HG03066 (cell line): ENCODE data around the gene SRP68.
"Not testable (repeated sequence)": the region's sequence is repeated elsewhere in the genome, so short reads cannot be mapped to it uniquely, and the experiment has no call there.

ENCODE experiments used
- ATAC-seq: cut with Tn5 transposase; IDR thresholded peaks from one replicate; pipeline ENCODE4 v1.9.1; 2021; ENCODE audit warnings: low read depth; ENCODE audit not compliant: unreplicated experiment

SRP68 gene

GRCh38 chr17:76049239-76049638 lies 23.1 kb downstream of the SRP68 start:
- no peak for ATAC-seq

GRCh38 chr17:76048711-76049110 lies 23.6 kb downstream of the SRP68 start:
- no peak for ATAC-seq

- ATAC-seq, result no peak
These were observed 24.2 kb downstream of the SRP68 start for GRCh38 chr17:76048025-76048605.

GRCh38 chr17:76046064-76046463 lies 26.3 kb downstream of the SRP68 start:
- no peak for ATAC-seq

- not testable (repeated sequence) for ATAC-seq
These were observed 27.8 kb downstream of the SRP68 start for GRCh38 chr17:76044475-76045007.

GRCh38 chr17:76042868-76043267 lies 29.4 kb downstream of the SRP68 start:
- ATAC-seq, result not testable (repeated sequence)

- no peak for ATAC-seq
These were observed 31.9 kb downstream of the SRP68 start for GRCh38 chr17:76040376-76040775.

GRCh38 chr17:76039121-76039520 lies 33.2 kb downstream of the SRP68 start:
- no peak for ATAC-seq

- no peak for ATAC-seq
These were observed 34.3 kb downstream of the SRP68 start for GRCh38 chr17:76038050-76038449.

GRCh38 chr17:76036497-76037261 lies 35.6 kb downstream of the SRP68 start:
- no peak for ATAC-seq

- no peak for ATAC-seq
These were observed 37.6 kb downstream of the SRP68 start for GRCh38 chr17:76034428-76035350.

- ATAC-seq, result no peak
These were observed 39.2 kb downstream of the SRP68 start for GRCh38 chr17:76033139-76033538.

- no peak for ATAC-seq
These were observed 39.6 kb downstream of the SRP68 start for GRCh38 chr17:76032780-76033108.

GRCh38 chr17:76032073-76032779 lies 40.1 kb downstream of the SRP68 start:
- ATAC-seq, result no peak

GRCh38 chr17:76027159-76027839 lies 45.0 kb downstream of the SRP68 start, which contains the start of gene EVPL:
EVPL (minus strand) TSS chr17:76027306; CDS start chr17:76027198, 108 bp downstream.
- no peak for ATAC-seq

GRCh38 chr17:76026714-76027158 lies 45.6 kb downstream of the SRP68 start:
- no peak for ATAC-seq

- ATAC-seq, result no peak
These were observed 47.0 kb downstream of the SRP68 start for GRCh38 chr17:76025294-76025693.

GRCh38 chr17:76024353-76024752 lies 48.0 kb downstream of the SRP68 start:
- no peak for ATAC-seq

GRCh38 chr17:76023900-76024237 lies 48.4 kb downstream of the SRP68 start:
- no peak for ATAC-seq
